CD4-positive, CD25-positive, alpha-beta regulatory T cell (primary cell): ENCODE data around the gene RCSD1. TPM values are rescaled to one million over a fixed set of nuclear protein-coding genes. Genes with fewer than 3 reads are reported as not detected.

Experiments
- ATAC-seq, 2 donors: fragments of 150-1000 bp; cut with Tn5 transposase; one replicate each; pipeline ENCODE4 v1.10.0; 2021; ENCODE audit warnings: low read depth in 2 of 2, moderate number of reproducible peaks in 2 of 2, moderate library complexity in 1 of 2
- DNase-seq, 3 donors: peaks; one replicate each; pipeline versions ENCODE4 v3.0.0 to v3.0.0-alpha.2; 2012 to 2022; ENCODE audit warnings: mixed read lengths in 1 of 3
- H3K27ac ChIP-seq: one replicate; pipeline ENCODE4 v1.7.0; 2013; ENCODE audit warnings: mild to moderate bottlenecking, low read length; ENCODE audit not compliant: insufficient read depth, poor library complexity, severe bottlenecking
- H3K27me3 ChIP-seq: one replicate; pipeline ENCODE4 v1.7.0; 2013; ENCODE audit warnings: low read length; ENCODE audit not compliant: control insufficient read depth, insufficient read depth
- H3K36me3 ChIP-seq: one replicate; pipeline ENCODE4 v1.7.0; 2013; ENCODE audit warnings: mild to moderate bottlenecking, low read length, moderate library complexity; ENCODE audit not compliant: control insufficient read depth, insufficient read depth
- H3K4me1 ChIP-seq: 2 replicates; pipeline ENCODE4 v1.7.0; 2013; ENCODE audit warnings: mild to moderate bottlenecking, low read length; ENCODE audit not compliant: insufficient read depth, control insufficient read depth, poor library complexity, severe bottlenecking
- H3K4me3 ChIP-seq: one replicate; pipeline ENCODE4 v1.7.0; 2013; ENCODE audit warnings: low read depth, mild to moderate bottlenecking, low read length, moderate library complexity
- H3K9me3 ChIP-seq, 2 experiments: 1 replicate in 1 of 2; 2 replicates in 1 of 2; pipeline ENCODE4 v1.7.0; 2013; ENCODE audit warnings: low read length in 2 of 2, mild to moderate bottlenecking in 1 of 2, moderate library complexity in 1 of 2; ENCODE audit not compliant: control insufficient read depth in 2 of 2
- H3K27ac Mint-ChIP-seq, 3 donors: one replicate each; pipeline ENCODE4 v1.8.0; 2020 to 2022; ENCODE audit warnings: mild to moderate bottlenecking in 3 of 3, mixed read lengths in 3 of 3, moderate library complexity in 2 of 3
- H3K27me3 Mint-ChIP-seq: one replicate; pipeline ENCODE4 v1.8.0; 2022; ENCODE audit warnings: mild to moderate bottlenecking, mixed read lengths
- H3K36me3 Mint-ChIP-seq: one replicate; pipeline ENCODE4 v1.8.0; 2020; ENCODE audit warnings: mixed read lengths
- H3K4me1 Mint-ChIP-seq, 4 donors: one replicate each; pipeline ENCODE4 v1.8.0; 2020 to 2022; ENCODE audit warnings: mixed read lengths in 4 of 4, mild to moderate bottlenecking in 1 of 4
- H3K4me3 Mint-ChIP-seq, 4 donors: one replicate each; pipeline ENCODE4 v1.8.0; 2020 to 2022; ENCODE audit warnings: mild to moderate bottlenecking in 4 of 4, mixed read lengths in 4 of 4, moderate library complexity in 3 of 4
- H3K9me3 Mint-ChIP-seq, 7 donors: one replicate each; pipeline ENCODE4 v1.8.0; 2020 to 2022; ENCODE audit warnings: mixed read lengths in 7 of 7, mild to moderate bottlenecking in 3 of 7, moderate library complexity in 2 of 7
- polyA plus RNA-seq, 4 donors: library from polyadenylated mRNA; unstranded; fragments of 300-500 nt; fragmentation: Illumina TruSeq; gene quantifications; one replicate each; pipeline ENCODE4 v1.2.3, GENCODE V29; 2021
- total RNA-seq: library from RNA; stranded (reverse); gene quantifications from one replicate; pipeline ENCODE4 v1.2.3, GENCODE V29; 2022

Gene RCSD1
- total and polyA plus RNA-seq, 5 donors from 2014 or later: 174 to 251 (median 226) TPM

DNA sequence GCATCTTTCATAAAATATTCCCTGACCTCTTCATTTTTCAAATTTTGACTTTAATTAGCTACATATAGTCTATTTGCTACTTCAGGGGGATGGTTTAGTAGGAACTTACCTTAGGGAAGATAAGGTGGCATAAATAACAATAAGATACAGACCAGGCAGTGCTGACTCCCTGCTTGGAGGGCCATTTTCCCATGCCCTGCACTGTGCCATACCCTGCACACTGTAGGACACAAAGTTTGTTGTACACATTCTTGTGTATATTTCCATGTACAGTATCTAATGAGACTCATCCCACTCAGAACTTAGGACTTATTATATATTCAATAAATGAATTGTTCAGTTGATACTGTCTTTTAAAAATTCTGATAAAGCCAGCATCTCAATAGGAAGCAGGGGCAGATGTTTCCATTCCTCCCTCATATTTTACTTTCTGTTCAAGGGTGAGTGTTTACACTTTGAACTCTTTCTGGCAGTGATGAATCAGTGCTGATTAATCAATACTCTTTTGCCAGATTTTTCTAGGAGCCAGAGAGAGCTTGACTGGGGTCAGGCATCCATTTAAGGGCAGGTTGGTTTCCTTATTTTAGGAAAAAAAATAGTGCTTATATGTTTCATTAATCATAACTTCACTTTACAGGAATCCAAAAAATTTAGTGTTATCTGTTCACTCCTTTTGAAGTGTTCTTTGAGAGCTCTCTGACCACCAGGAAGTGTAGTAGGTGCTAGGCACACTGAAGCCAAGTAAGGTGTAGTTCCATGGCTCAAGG is 122.4 kb downstream of the RCSD1 start:
- Histone ChIP-seq H3K9me3 (no peaks in the 10 kb centered on the region), H3K27ac (no peak overlapping the region), H3K27me3 (no peaks in the 10 kb centered on the region), H3K4me1 (no peaks in the 10 kb centered on the region), H3K36me3 (no peaks in the 10 kb centered on the region), H3K4me3 (no peak overlapping the region)
- Mint-ChIP-seq H3K4me3 (no peak overlapping the region), H3K9me3 (peaks cover 0 to 2% (median 0%) of the 10 kb centered on the region in 7 donors), H3K27ac (no peak overlapping the region), H3K36me3 (no peaks in the 10 kb centered on the region), H3K27me3 (peaks cover 8% of the 10 kb centered on the region), H3K4me1 (peaks cover 0 to 12% (median 4%) of the 10 kb centered on the region in 4 donors)
- DNase-seq: no peak
- no peak for ATAC-seq

DNA sequence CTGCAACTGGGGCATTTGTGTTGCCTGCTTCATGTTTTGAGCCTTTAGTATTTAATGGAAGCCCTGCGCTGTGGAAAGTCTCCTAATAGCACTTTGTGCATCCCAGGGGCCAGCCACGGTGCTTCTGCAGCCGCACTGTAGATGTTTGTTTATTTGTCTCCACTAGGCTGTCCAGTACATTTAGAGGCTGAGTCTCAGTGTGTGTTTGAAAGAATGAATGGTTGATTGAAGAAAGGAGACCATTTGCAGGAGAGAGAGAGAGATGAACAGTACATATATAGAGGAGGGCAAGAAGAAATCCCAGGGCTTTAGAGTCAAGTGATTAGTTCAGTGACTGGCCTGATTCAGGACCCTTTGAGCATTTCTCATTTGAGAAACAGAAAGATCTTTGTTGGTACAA is 125.6 kb downstream of the RCSD1 start:
- Mint-ChIP-seq H3K27me3 (peaks cover 5% of the 10 kb centered on the region), H3K9me3 (peaks cover 0 to 2% (median 0%) of the 10 kb centered on the region in 7 donors), H3K36me3 (no peaks in the 10 kb centered on the region), H3K4me1 (peaks cover 0 to 10% (median 6%) of the 10 kb centered on the region in 4 donors), H3K27ac (no peak overlapping the region), H3K4me3 (no peak overlapping the region)
- Histone ChIP-seq H3K4me1 (no peaks in the 10 kb centered on the region), H3K27me3 (no peaks in the 10 kb centered on the region), H3K4me3 (no peak overlapping the region), H3K27ac (no peak overlapping the region), H3K36me3 (no peaks in the 10 kb centered on the region), H3K9me3 (no peaks in the 10 kb centered on the region)
- DNase-seq: no peak
- ATAC-seq: no peak

Other genes with a start within 250 kb of the RCSD1 start
- gene CD247, start 111.7 kb upstream of the RCSD1 start, total RNA-seq: 410 TPM
- 100 to 1,000 TPM; 412 to 718 (median 486) TPM for gene CD247, start 111.7 kb upstream of the RCSD1 start, polyA plus RNA-seq
- gene CREG1, start 76.5 kb upstream of the RCSD1 start, total RNA-seq: 6.7 TPM
- gene CREG1, start 76.5 kb upstream of the RCSD1 start, polyA plus RNA-seq: 10 to 100 TPM; 16.8 to 29.7 (median 22.1) TPM
- 3.3 TPM for gene MPZL1, start 91.8 kb downstream of the RCSD1 start, total RNA-seq
- gene MPZL1, start 91.8 kb downstream of the RCSD1 start, polyA plus RNA-seq: 10 to 100 TPM in 1 of 4 donors, 1 to 10 TPM in 3; 6.5 to 10.0 (median 9.2) TPM